Neutrophil (primary cell): ENCODE results near the gene MAP3K2.
"Not testable (repeated sequence)": the region's sequence is repeated elsewhere in the genome, so short reads cannot be mapped to it uniquely, and the experiment has no call there.

Experiments used
- H3K27ac ChIP-seq: fragments of 200-600 bp; sonication (generic); 2 replicates; pipeline ENCODE4 v1.5.1; 2016; ENCODE audit warnings: mild to moderate bottlenecking, moderate library complexity
- H3K27me3 ChIP-seq: fragments of 200-600 bp; sonication (generic); 2 replicates; pipeline ENCODE4 v1.6.0; 2016; ENCODE audit warnings: mild to moderate bottlenecking
- H3K36me3 ChIP-seq: fragments of 200-600 bp; sonication (generic); 2 replicates; pipeline ENCODE4 v1.5.1; 2017
- H3K4me1 ChIP-seq, 2 experiments: fragments of 200-600 bp in 1 of 2; sonication (generic) in 1 of 2; 1 replicate in 1 of 2; 2 replicates in 1 of 2; pipeline versions ENCODE4 v1.5.1 to v1.6.1; 2013 to 2016; ENCODE audit warnings: low read depth in 1 of 2, low read length in 1 of 2, mild to moderate bottlenecking in 1 of 2, moderate library complexity in 1 of 2; ENCODE audit not compliant: control insufficient read depth in 1 of 2, insufficient read depth in 1 of 2
- H3K4me3 ChIP-seq, 2 experiments: fragments of 200-600 bp in 1 of 2; sonication (generic) in 1 of 2; 1 replicate in 1 of 2; 2 replicates in 1 of 2; pipeline ENCODE4 v1.5.1; 2013 to 2016; ENCODE audit warnings: low read depth in 1 of 2, low read length in 1 of 2, mild to moderate bottlenecking in 1 of 2, moderate library complexity in 1 of 2
- H3K9me3 ChIP-seq: fragments of 200-600 bp; sonication (generic); 2 replicates; pipeline ENCODE4 v1.5.1; 2016
- TF ChIP-seq, protein P1 (sequence below): fragments of 200-600 bp; sonication (generic); IDR thresholded peaks from 2 replicates; pipeline ENCODE4 v1.5.1; 2016; ENCODE audit warnings: antibody characterized with exemption

Gene MAP3K2

DNA sequence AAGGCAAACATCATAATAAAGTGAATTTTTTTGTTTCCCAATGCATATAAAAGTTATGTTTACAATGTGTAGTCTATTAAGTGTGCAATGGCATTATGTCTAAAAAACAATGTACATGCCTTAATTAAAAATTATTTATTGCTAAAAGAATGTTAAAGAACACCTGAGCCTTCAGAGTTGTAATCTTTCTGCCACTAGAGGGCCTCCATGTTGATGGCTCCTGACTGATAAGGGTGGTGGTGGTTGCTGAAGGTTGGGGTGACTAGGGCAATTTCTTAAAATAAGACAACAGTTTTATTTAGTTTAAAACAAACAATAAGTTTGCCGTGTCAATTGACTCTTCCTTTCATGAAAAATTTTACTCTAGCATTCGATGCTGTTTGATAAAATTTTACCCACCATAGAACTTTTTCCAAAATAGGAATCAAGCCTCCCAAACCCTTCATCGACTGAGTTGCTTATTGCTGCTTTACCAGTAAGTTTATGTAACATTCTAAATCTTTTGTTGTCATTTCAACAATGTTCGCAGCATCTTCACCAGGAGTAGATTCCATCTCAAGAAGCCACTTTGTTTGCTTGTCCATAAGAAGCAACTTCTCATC lies 32.3 kb downstream of the MAP3K2 start:
- Histone ChIP-seq H3K4me3 (no peak overlapping the region), H3K9me3 (no peaks in the 10 kb centered on the region), H3K4me1 (peaks cover 16 to 24% of the 10 kb centered on the region in 2 experiments), H3K27me3 (no peaks in the 10 kb centered on the region), H3K27ac (peak overlapping the region; percentile 56), H3K36me3 (peaks cover 4% of the 10 kb centered on the region)
- TF ChIP-seq, protein P1, sequence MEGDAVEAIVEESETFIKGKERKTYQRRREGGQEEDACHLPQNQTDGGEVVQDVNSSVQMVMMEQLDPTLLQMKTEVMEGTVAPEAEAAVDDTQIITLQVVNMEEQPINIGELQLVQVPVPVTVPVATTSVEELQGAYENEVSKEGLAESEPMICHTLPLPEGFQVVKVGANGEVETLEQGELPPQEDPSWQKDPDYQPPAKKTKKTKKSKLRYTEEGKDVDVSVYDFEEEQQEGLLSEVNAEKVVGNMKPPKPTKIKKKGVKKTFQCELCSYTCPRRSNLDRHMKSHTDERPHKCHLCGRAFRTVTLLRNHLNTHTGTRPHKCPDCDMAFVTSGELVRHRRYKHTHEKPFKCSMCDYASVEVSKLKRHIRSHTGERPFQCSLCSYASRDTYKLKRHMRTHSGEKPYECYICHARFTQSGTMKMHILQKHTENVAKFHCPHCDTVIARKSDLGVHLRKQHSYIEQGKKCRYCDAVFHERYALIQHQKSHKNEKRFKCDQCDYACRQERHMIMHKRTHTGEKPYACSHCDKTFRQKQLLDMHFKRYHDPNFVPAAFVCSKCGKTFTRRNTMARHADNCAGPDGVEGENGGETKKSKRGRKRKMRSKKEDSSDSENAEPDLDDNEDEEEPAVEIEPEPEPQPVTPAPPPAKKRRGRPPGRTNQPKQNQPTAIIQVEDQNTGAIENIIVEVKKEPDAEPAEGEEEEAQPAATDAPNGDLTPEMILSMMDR = peak; percentile 49

DNA sequence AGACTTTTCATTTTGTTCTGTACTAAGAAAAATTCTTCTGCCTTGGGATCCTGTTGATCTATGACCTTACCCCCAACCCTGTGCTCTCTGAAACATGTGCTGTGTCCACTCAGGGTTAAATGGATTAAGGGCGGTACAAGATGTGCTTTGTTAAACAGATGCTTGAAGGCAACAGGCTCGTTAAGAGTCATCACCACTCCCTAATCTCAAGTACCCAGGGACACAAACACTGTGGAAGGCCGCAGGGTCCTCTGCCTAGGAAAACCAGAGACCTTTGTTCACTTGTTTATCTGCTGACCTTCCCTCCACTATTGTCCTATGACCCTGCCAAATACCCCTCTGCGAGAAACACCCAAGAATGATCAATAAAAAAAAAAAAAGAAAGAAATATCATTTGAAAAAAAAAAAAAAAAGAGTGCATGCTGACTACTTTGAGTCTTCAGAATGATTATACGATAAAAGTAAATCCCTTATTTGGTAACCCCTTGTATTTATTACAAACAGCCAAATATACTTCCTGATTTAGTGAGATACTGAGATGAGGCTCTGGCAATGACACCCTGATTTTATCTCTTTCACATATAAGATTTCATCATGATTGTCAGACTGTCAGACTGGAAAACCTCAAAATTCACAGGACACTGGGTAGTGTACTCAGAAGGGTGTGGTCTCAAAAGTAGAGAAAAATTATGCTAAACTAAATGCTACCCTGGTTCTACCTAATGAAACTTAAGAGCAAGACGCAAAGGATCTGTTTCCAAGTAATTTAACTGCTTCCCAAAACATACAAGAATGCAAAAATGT lies 33.7 kb downstream of the MAP3K2 start:
- H3K27ac ChIP-seq = peak overlapping the region; percentile 33
- H3K36me3 ChIP-seq, H3K9me3 ChIP-seq, H3K27me3 ChIP-seq, H3K4me3 ChIP-seq: not testable (repeated sequence)
- H3K4me1 ChIP-seq = peaks cover 31 to 35% of the 10 kb centered on the region in 2 experiments

DNA sequence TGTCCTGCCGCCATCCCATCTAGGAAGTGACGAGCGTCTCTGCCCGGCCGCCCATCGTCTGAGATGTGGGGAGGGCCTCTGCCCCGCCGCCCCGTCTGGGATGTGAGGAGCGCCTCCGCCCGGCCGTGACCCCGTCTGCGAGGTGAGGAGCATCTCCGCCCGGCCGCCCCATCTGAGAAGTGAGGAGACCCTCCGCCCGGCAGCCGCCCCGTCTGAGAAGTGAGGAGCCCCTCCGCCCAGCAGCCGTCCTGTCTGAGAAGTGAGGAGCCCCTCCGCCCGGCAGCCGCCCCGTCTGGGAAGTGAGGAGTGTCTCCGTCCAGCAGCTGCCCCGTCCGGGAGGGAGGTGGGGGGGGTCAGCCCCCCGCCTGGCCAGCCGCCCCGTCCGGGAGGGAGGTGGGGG lies 34.6 kb downstream of the MAP3K2 start:
- not testable (repeated sequence) for H3K27me3 ChIP-seq, H3K36me3 ChIP-seq, H3K27ac ChIP-seq, H3K9me3 ChIP-seq, H3K4me3 ChIP-seq
- H3K4me1 ChIP-seq = peaks cover 39 to 43% of the 10 kb centered on the region in 2 experiments

DNA sequence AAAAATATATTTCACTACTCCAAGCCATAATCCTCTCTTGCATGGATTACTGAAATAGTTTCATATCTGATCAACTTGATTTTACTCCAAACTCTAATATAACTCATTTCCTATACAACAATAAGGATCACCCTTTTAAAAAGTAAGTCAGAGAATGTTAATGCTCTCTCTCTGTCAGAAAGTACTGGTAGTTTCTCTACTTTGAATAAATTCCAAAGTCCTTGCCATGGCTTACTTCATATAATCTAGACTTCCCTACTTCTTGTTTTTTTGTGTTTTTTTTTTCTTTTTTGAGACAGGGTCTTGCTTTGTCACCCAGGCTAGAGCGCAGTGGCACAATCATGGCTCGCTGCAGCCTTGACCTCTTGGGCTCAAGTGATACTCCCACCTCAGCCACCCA lies 36.2 kb downstream of the MAP3K2 start:
- Histone ChIP-seq H3K27me3 (no peaks in the 10 kb centered on the region), H3K9me3 (no peaks in the 10 kb centered on the region), H3K4me1 (peaks cover 43 to 51% of the 10 kb centered on the region in 2 experiments), H3K36me3 (peaks cover 4% of the 10 kb centered on the region), H3K27ac (peak overlapping the region; percentile 46), H3K4me3 (no peak overlapping the region)
- TF ChIP-seq, protein P1 = no peak

DNA sequence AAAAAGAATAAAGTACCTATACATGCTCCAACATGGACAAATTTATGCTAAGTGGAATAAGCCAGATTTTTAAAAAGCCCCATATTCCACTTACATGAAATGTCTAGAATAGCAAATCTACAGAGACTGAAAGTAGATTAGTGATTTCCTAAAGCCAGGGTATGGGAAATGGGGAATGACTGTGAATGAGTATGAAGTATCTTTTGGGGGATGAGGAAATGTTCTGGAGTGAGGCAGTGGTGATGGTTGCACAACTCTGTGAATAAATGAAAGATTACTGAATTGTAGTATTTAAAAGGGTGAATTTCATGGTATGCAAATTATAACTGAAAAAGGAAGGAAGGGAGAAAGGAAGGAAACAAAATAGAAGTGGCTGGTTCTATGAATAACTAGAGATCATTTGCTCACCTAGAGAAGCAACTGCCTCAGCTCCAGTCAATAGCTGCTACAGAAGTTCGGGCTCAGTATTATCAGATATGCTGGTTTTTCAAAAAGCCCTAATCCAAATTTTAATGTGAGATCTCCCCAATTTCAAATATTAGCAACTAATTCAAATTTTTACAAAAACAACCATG lies 39.3 kb downstream of the MAP3K2 start:
- H3K27me3 ChIP-seq = no peaks in the 10 kb centered on the region
- TF ChIP-seq, protein P1 = no peak
- peaks cover 8% of the 10 kb centered on the region for H3K36me3 ChIP-seq
- peaks cover 35 to 39% of the 10 kb centered on the region in 2 experiments for H3K4me1 ChIP-seq
- H3K4me3 ChIP-seq = no peak overlapping the region
- no peaks in the 10 kb centered on the region for H3K9me3 ChIP-seq
- peak overlapping the region; percentile 61 for H3K27ac ChIP-seq

DNA sequence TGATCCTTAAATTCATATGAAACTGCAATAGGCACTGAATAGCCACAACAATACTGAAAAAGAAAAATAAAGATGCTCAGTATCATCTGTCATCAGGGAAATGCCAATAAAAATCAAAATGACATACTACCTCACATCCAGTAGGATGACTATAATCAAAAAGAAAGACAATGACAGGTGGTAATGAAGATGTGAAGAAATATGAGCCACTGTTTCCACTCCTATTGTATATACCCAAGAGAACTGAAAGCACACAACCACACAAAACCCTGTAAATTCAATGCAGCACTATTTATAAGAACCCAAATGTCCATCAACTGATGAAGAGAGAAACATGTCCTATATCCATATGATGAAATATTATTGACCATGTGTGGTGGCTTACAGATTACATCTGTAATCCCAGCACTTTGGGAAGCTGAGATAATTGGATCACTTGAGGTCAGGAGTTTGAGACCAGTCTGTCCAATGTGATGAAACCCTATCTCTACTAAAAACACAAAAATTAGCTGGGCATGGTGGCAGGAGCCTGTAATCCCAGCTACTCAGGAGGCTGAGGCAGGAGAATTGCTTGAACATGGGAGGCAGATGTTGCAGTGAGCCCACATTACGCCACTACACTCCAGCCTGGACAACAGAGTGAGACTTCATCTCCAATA lies 39.9 kb downstream of the MAP3K2 start:
- TF ChIP-seq, protein P1 = no peak
- no peaks in the 10 kb centered on the region for H3K27me3 ChIP-seq
- peak overlapping the region; percentile 61 for H3K27ac ChIP-seq
- no peaks in the 10 kb centered on the region for H3K9me3 ChIP-seq
- H3K4me1 ChIP-seq = peaks cover 35 to 39% of the 10 kb centered on the region in 2 experiments
- peaks cover 8% of the 10 kb centered on the region for H3K36me3 ChIP-seq
- no peak overlapping the region for H3K4me3 ChIP-seq
